Endothelial cell of umbilical vein (primary cell): ENCODE data around the gene ARPC1B. TPM values are rescaled to one million over a fixed set of nuclear protein-coding genes. Genes with fewer than 3 reads are reported as not detected.

Source experiments
- BruUV-seq: library from RNA; stranded (reverse); fragments of 400-500 nt; replicated peaks from 2 replicates; lab custom pipeline; 2021; lab: Mats Ljungman, UMichigan
- CTCF ChIA-PET: fragments of 300-600, 350-600 bp; sonication (Branson Sonifier 250); formaldehyde crosslinking; loops from one replicate; lab custom pipeline; 2021; ENCODE audit warnings: antibody characterized with exemption, inconsistent platforms; lab: Charles Lee
- POLR2A ChIA-PET: fragments of 300-600, 350-600 bp; sonication (Branson Sonifier 250); formaldehyde crosslinking; loops from one replicate; lab custom pipeline; 2021; ENCODE audit warnings: antibody characterized with exemption, inconsistent platforms; lab: Charles Lee
- DNase-seq: peaks from one replicate; pipeline ENCODE4 v3.0.0-alpha.2; 2011; ENCODE audit warnings: low read depth, low spot score
- FAIRE-seq: peaks from 2 replicates; lab custom pipeline; 2011; peaks lifted over from hg19 to GRCh38; lab: Jason Lieb, UNC
- H2AFZ ChIP-seq: 2 replicates; pipeline ENCODE4 v1.6.0; 2012; ENCODE audit warnings: low read depth, low read length, control low read depth, inconsistent platforms
- H3K27ac ChIP-seq: 2 replicates; pipeline ENCODE4 v1.5.1; 2011; ENCODE audit warnings: low read depth, mild to moderate bottlenecking, control low read depth, low read length, moderate library complexity; ENCODE audit not compliant: insufficient read depth
- H3K27me3 ChIP-seq, 2 experiments: 2 replicates each; pipeline versions ENCODE4 v1.6.0 to v1.6.1; 2011; ENCODE audit warnings: low read length in 2 of 2, mixed read lengths in 1 of 2; ENCODE audit not compliant: control insufficient read depth in 2 of 2, insufficient read depth in 2 of 2
- H3K36me3 ChIP-seq, 2 experiments: 2 replicates in 1 of 2; 3 replicates in 1 of 2; pipeline ENCODE4 v1.5.1; 2011; ENCODE audit warnings: low read length in 2 of 2, mild to moderate bottlenecking in 1 of 2, moderate library complexity in 1 of 2; ENCODE audit not compliant: control insufficient read depth in 2 of 2, insufficient read depth in 2 of 2; ENCODE audit errors: extremely low read depth in 1 of 2
- H3K4me1 ChIP-seq: 3 replicates; pipeline ENCODE4 v1.5.1; 2011; ENCODE audit warnings: mild to moderate bottlenecking, low read length; ENCODE audit not compliant: control insufficient read depth, insufficient read depth; ENCODE audit errors: extremely low read depth
- H3K4me2 ChIP-seq: 2 replicates; pipeline ENCODE4 v1.6.1; 2011; ENCODE audit warnings: low read length, control low read depth, mixed read lengths; ENCODE audit not compliant: insufficient read depth
- H3K4me3 ChIP-seq, 3 experiments: fragments of 200-600 bp in 1 of 3; sonication (generic), shearing (Covaris generic) in 1 of 3; replicated peaks in 1 of 3; 2 replicates each; pipeline ENCODE4 v1.5.1; 2011 to 2016; ENCODE audit warnings: control low read depth in 3 of 3, low read length in 3 of 3, mild to moderate bottlenecking in 2 of 3, inconsistent platforms in 1 of 3, low read depth in 1 of 3, moderate library complexity in 1 of 3; ENCODE audit not compliant: insufficient read depth in 1 of 3
- H3K79me2 ChIP-seq: 2 replicates; pipeline ENCODE4 v1.6.0; 2012; ENCODE audit warnings: low read length, inconsistent platforms; ENCODE audit not compliant: control insufficient read depth, insufficient read depth
- H3K9ac ChIP-seq: replicated peaks from 2 replicates; pipeline ENCODE3; 2011; ENCODE audit warnings: low read length, control low read depth; ENCODE audit not compliant: insufficient read depth; ENCODE audit errors: extremely low read depth
- H3K9me1 ChIP-seq: replicated peaks from 3 replicates; pipeline ENCODE4 v1.6.0; 2011; ENCODE audit warnings: mild to moderate bottlenecking, low read length; ENCODE audit not compliant: control insufficient read depth, insufficient read depth; ENCODE audit errors: extremely low read depth
- H3K9me3 ChIP-seq: replicated peaks from 2 replicates; pipeline ENCODE4 v1.5.1; 2012; ENCODE audit warnings: low read length, inconsistent platforms; ENCODE audit not compliant: control insufficient read depth, insufficient read depth
- H4K20me1 ChIP-seq: replicated peaks from 2 replicates; pipeline ENCODE3; 2011; ENCODE audit warnings: mild to moderate bottlenecking, low read length; ENCODE audit not compliant: control insufficient read depth, insufficient read depth; ENCODE audit errors: extremely low read depth
- EZH2 ChIP-seq: IDR thresholded peaks from 2 replicates; pipeline ENCODE4 v1.6.1; 2012; ENCODE audit warnings: borderline replicate concordance, low read depth, mild to moderate bottlenecking, moderate library complexity, low read length, inconsistent platforms; ENCODE audit not compliant: severe bottlenecking
- FOS ChIP-seq: IDR thresholded peaks from 2 replicates; pipeline ENCODE4 v1.6.1; 2011; ENCODE audit warnings: mild to moderate bottlenecking, low read length, moderate library complexity, borderline replicate concordance; ENCODE audit not compliant: insufficient read depth
- GATA2 ChIP-seq: IDR thresholded peaks from 2 replicates; pipeline ENCODE4 v1.7.0; 2011; ENCODE audit warnings: low read depth, mild to moderate bottlenecking, moderate library complexity, mixed read lengths, low read length; ENCODE audit not compliant: insufficient read length, insufficient read depth
- JUN ChIP-seq: IDR thresholded peaks from 2 replicates; pipeline ENCODE4 v1.6.1; 2011; ENCODE audit warnings: borderline replicate concordance, low read depth; ENCODE audit not compliant: insufficient read length, insufficient read depth
- MYC ChIP-seq: IDR thresholded peaks from one replicate; pipeline ENCODE4 v1.6.1; 2011; ENCODE audit warnings: mild to moderate bottlenecking, low read depth, low read length
- POLR2A ChIP-seq: IDR thresholded peaks from 2 replicates; pipeline ENCODE4 v1.6.1; 2012; ENCODE audit warnings: low read depth, mild to moderate bottlenecking, control low read depth, low read length
- POLR2AphosphoS5 ChIP-seq: IDR thresholded peaks from 2 replicates; pipeline ENCODE4 v1.6.1; 2012; ENCODE audit warnings: low read depth, mild to moderate bottlenecking, control low read depth, low read length, moderate library complexity; ENCODE audit not compliant: insufficient read depth
- dilution Hi-C: fragments of 300-500 bp; cut with MboI; formaldehyde crosslinking; loops from one replicate; pipeline ENCODE4 v1.15.0; 2019; ENCODE audit warnings: low sequenced_read_pairs; ENCODE audit not compliant: extremely low pct_ligation_motif_present
- intact Hi-C: fragments of 100-400 bp; cut with micrococcal nuclease; formaldehyde crosslinking; loops from one replicate; pipeline ENCODE4 v1.10.0; 2022
- polyA plus RNA-seq, 4 experiments: library from polyadenylated mRNA; depleted of rRNA in 3 of 4; stranded (reverse) in 3 of 4; unstranded in 1 of 4; fragments of >200 nt; gene quantifications; 2 replicates each; pipeline versions ENCODE4 v1.2.1 to v1.2.3, GENCODE V29; 2011 to 2012; ENCODE audit warnings: missing spikeins in 1 of 4
- total RNA-seq: library from RNA; stranded (reverse); gene quantifications from 2 replicates; pipeline ENCODE4 v1.2.3, GENCODE V29; 2021
- TF ChIP-seq, protein P1 (sequence below): IDR thresholded peaks from 2 replicates; pipeline ENCODE4 v1.6.1; 2011; ENCODE audit not compliant: insufficient read depth, insufficient read length
- TF ChIP-seq, protein P2 (sequence below), 2 donors: IDR thresholded peaks; 1 replicate in 1 of 2; 2 replicates in 1 of 2; pipeline ENCODE4 v1.5.1; 2011; ENCODE audit warnings: low read length in 2 of 2, mild to moderate bottlenecking in 2 of 2, moderate library complexity in 2 of 2, control low read depth in 1 of 2, inconsistent platforms in 1 of 2, low read depth in 1 of 2; ENCODE audit not compliant: insufficient read depth in 1 of 2; ENCODE audit errors: extremely low read depth in 1 of 2

The ARPC1B gene
- total and polyA plus RNA-seq, 2 donors (not counting 3 experiments of a cell fraction or from before 2014, with no cell fraction given): 232 to 831 TPM

DNA sequence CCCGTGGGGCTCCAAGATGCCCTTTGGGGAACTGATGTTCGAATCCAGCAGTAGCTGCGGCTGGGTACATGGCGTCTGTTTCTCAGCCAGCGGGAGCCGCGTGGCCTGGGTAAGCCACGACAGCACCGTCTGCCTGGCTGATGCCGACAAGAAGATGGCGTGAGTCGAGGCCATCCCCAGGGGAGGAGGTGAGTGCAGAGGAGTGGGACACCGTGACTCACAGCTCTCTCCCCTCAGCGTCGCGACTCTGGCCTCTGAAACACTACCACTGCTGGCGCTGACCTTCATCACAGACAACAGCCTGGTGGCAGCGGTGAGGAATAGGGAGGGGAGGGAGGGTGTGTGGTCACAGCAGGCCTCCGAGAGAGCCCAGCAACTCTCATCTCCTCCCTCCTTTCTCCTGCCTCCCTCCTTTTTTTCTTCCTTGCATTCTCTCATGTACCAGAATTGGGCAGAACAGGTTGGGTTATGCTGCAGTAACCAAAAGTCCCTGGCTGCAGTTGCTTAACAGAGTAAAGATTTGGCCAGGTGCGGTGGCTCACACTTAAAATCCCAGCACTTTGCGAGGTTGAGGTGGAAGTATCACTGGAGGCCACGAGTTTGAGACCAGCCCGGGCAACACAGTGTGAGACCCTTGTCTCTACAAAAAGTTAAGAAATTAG lies 16.5 kb downstream of the ARPC1B start:
- Histone ChIP-seq H3K27me3 (no peaks in the 10 kb centered on the region), H3K4me1 (peaks cover 16% of the 10 kb centered on the region), H3K4me3 (no peak overlapping the region), H3K4me2 (no peak overlapping the region), H3K79me2 (peaks cover 11% of the 10 kb centered on the region), H3K9me1 (no peaks in the 10 kb centered on the region), H3K27ac (no peak overlapping the region), H4K20me1 (no peaks in the 10 kb centered on the region), H3K9me3 (no peaks in the 10 kb centered on the region), H2AFZ (no peak overlapping the region), H3K36me3 (peaks cover 28 to 54% of the 10 kb centered on the region in 2 experiments), H3K9ac (no peak overlapping the region)
- DNase-seq (no peak), FAIRE-seq (no peak)
- intact Hi-C loops (no loop called here), dilution Hi-C loops (no loop called here)
- TF ChIP-seq, protein P1, sequence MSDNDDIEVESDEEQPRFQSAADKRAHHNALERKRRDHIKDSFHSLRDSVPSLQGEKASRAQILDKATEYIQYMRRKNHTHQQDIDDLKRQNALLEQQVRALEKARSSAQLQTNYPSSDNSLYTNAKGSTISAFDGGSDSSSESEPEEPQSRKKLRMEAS: no peak
- TF ChIP-seq FOS (no peak), EZH2 (no peak), POLR2AphosphoS5 (no peak), JUN (no peak), MYC (no peak), GATA2 (no peak), POLR2A (no peak)
- TF ChIP-seq, protein P2, sequence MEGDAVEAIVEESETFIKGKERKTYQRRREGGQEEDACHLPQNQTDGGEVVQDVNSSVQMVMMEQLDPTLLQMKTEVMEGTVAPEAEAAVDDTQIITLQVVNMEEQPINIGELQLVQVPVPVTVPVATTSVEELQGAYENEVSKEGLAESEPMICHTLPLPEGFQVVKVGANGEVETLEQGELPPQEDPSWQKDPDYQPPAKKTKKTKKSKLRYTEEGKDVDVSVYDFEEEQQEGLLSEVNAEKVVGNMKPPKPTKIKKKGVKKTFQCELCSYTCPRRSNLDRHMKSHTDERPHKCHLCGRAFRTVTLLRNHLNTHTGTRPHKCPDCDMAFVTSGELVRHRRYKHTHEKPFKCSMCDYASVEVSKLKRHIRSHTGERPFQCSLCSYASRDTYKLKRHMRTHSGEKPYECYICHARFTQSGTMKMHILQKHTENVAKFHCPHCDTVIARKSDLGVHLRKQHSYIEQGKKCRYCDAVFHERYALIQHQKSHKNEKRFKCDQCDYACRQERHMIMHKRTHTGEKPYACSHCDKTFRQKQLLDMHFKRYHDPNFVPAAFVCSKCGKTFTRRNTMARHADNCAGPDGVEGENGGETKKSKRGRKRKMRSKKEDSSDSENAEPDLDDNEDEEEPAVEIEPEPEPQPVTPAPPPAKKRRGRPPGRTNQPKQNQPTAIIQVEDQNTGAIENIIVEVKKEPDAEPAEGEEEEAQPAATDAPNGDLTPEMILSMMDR (IDR thresholded peaks at IDR 0.05; ENCODE audit: extremely low read depth in 1 of 2, insufficient read depth in 1 of 2, low read depth in 1 of 2, low read length in 2 of 2): no peak
- no TSS peak for BruUV-seq
- POLR2A ChIA-PET: interaction anchor here (0.7 kb wide), 1 partner anchor 451 kb away, joined by 3 read pairs; no protein-coding TSS in a partner anchor
- CTCF ChIA-PET: interaction anchor here (3.7 kb wide), 1 partner anchor 26 kb away, joined by 11 read pairs; no protein-coding TSS in a partner anchor
